Left hindlimb (tissue), 1 donor: Measurements from ENCODE around the gene CCDC12.
A peak's percentile ranks its signal among the peaks of the same experiment; 100 is the strongest.

Experiments used
- DNase-seq: peaks from one replicate; pipeline ENCODE4 v3.0.0-alpha.2; 2018

CCDC12 gene

DNA sequence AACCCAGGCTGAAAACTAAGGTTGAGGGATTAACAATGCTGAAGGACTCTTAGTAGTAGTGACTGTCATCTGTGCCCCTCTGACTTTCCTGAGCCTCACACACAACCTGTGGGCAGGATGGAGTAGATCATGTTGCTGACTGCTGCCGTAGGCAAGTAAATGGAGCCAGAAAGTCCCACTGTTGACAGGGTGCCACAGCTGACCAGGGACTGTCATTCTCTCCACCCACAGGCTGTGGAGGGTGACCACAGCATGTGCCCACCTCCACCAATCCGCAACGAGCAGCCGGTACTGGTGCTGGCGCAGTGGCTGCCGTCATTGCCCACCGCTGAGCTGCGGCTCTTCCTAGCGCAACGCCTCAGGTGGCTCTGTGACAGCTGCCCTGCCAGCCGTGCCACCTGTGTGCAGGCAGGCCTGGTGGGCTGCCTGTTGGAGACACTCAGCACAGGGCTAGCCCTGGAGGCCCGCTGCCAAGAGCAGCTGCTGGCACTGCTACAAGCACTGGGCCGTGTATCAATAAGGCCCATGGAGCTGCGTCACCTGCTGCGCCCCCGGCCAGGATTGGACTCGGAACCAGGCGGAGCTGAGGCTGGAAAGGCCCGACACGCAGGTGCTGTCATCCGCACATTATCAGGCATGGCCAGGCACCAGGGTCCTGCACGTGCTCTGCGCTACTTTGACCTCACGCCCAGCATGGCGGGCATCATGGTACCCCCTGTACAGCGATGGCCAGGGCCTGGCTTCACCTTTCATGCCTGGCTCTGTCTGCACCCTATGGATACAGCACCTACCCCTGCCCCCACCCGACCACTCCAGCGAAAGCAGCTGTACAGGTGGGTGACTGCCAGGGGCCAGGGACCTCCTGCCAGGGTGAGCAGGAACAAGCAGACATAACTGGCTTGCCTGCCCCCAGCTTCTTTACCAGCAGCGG is 18.5 kb upstream of the CCDC12 start:
- no peak for DNase-seq

DNA sequence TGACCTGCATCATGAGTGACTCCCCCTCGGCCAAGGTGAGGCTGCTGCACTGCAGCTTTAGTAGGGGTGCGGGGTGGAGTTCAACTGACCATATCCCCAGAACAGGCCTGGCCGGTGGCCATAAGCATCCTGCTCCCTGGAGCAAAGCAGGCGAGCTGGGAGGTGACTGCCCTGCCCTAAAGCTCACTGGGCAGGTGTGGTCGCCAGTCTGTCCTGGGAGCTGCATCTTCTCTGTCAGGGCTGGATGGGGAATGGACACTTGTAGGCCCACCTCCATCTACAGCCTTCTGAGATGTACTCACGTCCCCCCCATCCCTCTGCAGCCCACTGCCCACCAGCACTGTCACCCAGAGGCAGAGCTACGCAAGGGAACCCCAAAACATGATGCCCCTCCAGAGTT is 17.4 kb upstream of the CCDC12 start:
- no peak for DNase-seq

DNA sequence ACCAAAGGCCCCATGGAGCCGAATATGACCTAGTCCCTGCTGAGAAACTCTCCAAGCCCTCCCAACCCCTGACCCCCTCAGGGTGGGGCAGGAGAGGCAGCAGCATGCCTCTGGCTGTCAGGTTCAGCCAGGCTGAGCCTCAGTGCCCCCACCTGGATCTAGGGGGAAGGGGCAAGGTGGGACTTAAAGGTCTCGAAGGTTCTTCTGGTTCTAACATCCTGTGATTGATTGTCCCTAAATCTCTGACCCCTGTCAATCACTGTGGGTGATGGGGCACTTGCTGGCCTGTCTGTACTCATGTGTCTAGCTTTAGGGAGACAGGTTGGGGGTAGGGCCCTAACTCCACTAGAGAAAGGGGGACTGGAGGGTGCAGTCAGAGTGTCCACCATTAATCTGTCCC is 16.7 kb upstream of the CCDC12 start:
- no peak for DNase-seq

DNA sequence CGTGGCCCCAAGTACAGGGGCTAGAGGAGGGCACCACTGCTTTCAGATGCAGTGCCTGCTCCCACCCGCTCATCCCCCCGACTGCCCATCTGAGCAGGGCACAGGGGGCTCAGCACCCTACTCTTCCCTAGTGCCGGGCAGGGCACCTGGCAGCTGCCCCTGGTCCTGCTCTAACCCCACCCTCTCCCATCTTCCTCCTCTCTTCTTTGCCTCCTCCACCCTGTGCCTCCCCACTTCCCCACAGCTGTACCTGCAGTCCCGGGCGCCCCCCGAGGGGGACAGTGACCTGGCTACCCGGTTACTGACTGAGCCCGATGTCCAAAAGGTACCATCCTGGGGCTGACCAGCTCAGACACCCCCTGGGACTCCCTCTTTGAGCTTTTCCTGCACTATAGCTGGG is 15.7 kb upstream of the CCDC12 start:
- no peak for DNase-seq

DNA sequence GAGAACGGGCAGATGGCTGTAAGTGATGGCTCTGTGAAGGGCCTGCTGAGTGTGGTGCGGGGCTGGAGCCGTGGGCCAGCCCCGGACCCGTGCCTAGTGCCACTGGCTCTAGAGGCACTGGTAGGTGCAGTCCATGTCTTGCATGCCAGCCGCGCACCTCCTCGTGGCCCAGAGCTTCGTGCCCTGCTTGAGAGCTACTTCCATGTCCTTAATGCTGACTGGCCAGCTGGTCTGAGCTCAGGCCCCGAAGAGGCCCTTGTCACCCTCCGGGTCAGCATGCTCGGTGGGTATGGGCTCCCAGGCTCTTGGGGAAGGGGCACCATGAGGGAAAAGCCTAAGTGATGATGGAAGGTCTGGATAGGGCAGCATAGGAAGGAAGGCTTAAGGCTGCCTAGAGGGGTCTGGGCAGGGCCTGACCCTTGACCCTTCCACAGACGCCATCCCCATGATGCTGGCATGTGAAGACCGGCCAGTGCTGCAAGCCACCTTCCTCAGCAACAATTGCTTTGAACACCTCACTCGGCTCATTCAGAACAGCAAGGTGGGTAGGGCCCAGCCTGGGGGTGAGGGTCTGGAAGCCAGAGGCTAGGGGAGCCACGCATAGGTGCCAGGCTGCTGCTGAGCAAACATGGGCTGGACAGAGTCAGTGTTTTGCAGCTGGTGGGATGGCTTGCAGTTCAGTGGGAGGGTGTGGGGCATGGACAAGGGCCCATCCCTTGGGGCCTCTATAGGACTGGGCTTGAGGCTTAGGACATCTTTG is 15.0 kb upstream of the CCDC12 start:
- no peak for DNase-seq

DNA sequence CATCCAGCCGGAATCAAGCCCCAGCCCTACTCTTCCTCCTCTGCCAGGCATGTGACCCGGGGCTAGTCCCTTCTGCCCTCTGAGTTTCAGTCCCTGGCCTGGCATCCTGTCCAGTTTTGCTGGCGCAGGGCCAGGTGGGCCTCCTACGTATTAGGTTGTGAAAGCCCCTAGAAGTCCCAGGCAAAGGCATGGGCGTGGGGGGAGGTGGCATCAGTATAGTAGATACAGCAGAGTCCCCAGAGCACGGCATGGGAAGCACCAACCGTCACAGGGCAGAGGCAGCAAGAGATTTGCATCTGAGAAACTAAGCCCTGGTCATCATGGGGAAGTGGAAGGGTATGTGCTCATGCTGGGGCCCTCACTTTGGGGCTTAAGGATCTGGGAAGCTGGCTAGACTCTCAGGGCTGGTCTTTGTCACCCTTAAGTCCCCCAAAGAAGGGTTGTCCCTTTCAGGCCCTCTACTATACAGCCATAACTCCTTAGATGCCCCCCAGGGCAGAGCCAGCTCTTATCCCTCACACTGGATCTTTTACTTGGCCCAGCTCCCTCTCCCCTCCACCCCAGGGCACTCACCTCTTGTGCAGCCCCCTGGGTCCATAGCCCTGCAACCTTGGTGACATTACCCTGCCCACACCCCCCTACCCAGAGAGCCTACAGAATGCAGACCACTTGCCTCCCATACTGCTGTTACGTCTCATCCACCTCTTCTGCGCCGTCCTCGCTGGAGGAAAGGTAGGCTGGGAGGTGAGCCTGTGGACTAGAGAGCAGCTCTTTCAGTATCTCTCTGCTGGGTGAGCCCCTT is 14.2 kb upstream of the CCDC12 start:
- DNase-seq = no peak

DNA sequence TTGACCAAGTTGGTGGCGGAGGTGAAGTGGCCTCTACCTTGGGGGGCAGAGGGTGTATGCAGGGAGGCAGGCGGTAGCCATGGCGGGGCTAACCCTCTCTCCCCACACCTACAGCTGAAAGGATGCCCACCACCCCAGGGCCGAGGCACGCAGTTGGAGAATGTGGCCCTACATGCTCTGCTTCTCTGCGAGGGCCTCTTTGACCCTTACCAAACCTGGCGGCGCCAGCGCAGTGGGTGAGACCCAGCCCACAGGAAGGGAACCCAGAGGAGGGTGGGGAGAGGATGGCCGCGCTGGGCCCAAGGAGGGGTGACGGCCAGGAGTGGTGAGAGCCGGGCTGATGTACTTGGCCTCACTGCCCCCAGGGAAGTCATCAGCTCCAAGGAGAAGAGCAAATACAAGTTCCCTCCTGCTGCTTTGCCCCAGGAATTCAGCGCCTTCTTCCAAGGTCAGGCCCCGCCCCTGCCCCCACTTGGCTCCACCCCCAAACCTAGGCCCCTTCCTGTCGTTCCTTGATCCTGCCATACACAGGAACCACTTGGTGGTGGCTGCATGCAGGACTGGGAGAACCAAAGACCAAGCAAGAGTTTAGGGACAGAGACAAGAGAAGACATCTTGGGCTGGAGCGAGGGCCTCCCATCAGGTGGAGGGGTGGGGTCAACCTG is 12.7 kb upstream of the CCDC12 start:
- no peak for DNase-seq

DNA sequence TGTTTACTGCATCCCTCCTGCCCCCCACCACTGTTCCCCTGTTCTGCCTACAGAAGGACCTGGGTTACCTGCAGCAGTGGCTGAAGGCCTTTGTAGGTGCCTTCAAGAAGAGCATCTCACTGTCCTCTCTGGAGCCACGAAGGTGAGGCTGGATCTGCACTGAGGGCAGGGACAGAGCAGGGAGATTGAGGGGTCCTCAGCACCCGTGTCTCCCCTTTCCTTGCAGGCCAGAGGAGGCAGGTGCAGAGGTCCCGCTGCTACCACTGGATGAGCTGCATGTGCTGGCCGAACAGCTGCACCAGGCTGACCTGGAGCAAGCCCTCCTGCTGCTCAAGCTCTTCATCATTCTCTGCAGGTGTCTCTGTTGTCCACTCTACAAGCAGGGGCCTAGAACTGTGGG is 12.1 kb upstream of the CCDC12 start:
- DNase-seq = no peak

DNA sequence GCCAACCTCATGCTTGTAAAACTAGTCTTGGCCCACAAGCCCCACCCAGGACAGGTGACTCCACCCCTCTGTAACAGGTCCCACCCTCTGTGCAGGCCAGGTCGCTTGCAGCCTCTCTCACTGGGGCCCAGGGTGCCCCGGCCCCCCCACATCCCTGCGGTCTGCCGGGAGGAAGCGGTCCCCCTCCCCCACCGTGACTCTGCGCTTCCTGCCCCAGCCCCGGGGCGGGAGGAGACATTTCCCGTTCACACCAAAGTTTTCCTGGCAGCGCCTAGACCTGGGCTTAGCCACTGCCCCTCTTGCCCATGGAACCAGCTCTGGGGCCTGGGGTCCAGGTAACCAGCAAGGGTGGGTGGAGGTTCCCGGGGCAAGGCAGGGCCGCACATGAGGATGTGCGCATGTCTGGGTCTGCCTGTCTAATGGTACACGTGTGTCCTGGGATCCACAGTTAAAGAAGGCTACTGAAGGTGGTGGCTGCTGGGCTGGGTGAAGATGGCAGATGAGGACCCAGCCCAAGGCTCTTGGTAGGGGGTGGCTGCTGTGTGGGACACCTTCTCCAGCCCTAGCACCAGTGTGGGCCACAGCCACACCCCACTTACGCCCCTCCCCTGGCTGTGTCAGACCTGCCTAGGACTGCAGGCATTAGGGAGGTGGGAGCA is 11.3 kb upstream of the CCDC12 start:
- no peak for DNase-seq

DNA sequence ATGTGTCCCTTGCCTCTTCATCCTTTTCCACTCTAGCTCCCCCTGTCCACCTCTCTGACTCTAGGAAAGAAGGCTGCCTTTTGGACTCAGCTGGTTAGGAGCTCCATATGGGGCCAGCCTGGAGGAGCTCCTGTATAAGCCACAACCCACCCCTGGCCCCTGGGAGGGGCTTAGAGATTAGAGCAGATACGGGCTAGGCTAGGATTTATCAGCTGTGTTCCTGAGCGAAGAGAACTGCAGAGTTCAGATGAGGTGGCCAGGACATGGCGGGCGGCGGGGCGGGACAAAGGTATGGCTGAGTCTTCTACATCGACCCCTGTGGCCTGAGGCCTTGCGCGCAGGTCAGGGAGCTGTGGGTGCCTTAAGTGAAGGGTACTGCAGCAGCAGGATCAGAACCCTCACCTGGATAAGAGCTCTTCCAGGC is 10.8 kb upstream of the CCDC12 start:
- DNase-seq = no peak

DNA sequence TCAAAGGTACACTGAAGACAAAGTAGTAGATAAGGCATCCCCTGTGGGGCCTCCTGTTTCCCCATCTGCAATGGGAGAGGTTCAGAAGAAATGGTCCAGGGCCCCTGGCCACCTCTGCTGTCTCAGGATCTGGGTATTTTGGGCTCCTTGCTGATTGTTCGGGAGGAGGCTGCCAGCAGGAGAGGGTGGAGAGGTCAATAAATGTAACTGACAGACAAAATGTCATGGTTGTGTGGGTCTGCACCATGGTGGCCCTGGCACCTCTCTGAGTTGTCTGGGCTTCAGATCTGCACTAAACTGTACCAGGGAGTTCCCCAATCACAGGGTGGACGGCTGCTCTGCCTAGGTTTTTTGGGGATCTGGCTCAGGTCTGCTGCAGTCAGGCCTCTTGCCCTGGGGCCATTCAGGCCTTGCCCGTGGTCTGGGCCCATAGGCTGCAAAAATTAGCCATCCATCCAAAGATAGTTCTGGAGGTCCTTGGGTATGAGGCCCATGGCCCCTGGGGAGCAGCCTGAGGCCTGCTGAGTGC is 10.3 kb upstream of the CCDC12 start:
- no peak for DNase-seq

DNA sequence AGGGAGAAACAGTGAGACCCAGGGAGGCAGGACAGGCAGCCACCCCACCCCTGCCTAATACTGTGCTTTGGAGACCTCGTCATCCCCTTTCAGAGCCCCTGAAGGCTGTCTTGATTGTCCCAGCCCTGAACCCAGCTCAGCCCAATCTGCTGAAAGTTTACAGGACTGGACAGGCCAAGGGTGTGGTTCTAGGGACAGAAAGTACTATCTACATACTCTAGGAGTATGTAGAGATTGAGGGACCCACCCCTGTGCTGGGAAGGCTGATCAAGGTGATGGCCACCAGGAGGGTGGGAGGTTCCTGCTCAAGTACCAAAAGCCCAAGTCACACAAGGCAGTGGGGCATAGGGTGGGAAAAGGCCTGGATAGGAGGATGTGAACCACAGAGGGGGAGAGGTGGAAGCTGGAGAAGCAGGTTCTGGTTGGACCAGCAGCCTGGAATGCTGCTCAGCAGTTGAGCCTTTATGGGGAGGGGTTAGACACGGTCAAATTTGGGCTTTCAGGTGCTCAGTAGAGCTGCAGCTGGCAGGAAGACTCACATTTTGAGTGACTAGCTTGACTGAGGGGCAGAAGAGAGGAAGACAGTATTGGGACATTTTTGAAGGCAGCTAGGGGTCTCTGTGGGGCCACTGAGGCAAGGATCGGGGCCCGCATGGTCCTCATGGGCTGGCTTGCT is 9.6 kb upstream of the CCDC12 start:
- no peak for DNase-seq

DNA sequence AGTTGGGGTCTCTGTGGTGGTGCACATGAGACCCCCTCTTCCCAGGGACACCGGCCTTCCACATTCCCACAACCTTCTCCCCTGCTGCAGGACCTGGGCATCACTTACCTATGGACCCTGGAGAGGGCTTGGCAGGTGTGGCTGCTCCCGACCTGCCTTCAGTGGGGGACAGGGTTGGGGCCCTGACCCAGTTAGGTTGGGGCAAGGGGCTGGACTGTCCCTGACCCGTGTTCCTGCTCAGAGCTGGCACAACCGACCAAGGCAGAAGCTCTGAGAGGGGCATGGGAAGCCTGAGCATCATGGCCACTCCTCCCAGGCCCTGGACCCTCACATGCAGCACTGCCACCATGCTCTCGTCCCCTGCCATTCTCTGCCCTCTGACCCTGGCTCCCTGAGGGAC is 9.0 kb upstream of the CCDC12 start:
- no peak for DNase-seq

DNA sequence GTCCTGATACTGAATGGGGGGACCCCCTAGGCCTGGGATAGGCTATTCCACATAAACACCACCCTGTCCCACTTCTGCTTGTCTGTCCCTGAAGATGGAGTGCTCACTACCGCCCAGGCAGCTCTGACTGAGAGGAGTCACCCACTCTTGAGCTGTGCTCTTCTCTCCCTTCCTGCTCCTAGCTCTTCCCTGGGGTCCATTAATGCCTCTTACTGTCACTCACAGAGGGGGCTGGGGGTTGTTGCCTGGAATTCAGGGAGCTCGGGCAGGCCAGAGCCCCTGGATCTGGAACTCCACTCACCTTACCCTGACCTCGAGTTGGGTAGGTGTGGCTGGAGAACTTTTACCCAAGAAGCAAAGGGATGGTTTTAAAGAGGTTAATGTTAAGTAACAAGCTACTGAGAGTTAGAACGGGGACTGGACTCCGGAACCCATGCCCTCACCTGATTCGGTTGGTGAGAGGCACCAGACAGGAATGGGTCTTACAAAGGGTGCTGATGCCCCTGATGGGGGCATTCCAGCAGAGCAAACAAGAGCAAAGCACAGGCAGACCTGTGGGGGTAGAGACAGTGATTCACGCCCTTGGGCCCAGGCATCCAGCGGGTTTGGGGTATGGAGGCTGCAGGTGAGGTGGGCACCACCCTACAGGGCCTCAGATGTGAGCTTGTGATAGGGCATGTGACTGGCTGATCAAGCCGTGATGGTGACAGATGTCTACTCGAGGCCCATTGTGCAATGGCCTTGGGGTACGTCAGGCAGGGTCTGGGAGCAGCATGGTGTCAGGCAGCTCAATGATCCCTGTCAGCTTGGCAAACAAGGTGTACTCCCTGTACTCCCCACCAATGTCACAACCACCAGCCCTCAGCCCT is 8.3 kb upstream of the CCDC12 start:
- DNase-seq = no peak

DNA sequence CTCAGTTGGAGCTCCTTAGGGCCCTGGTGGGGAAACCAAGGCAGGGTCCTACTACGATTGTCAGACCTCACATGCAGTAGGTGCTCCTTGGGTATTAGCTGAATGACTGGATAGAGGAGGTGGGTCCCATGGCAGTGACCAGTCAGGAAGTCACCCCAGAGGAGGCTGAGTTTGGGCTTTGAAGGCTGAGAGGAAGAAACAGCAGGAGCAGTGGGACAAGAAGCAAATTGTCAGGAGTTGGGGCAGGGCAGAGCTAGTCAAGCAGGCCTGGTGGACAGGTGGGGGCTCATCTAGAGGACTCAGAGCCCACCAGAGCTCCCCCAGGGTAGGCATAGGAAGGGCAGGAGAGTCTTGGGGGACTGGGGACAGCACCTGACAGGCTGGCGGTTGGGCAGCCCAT is 6.0 kb upstream of the CCDC12 start:
- no peak for DNase-seq

DNA sequence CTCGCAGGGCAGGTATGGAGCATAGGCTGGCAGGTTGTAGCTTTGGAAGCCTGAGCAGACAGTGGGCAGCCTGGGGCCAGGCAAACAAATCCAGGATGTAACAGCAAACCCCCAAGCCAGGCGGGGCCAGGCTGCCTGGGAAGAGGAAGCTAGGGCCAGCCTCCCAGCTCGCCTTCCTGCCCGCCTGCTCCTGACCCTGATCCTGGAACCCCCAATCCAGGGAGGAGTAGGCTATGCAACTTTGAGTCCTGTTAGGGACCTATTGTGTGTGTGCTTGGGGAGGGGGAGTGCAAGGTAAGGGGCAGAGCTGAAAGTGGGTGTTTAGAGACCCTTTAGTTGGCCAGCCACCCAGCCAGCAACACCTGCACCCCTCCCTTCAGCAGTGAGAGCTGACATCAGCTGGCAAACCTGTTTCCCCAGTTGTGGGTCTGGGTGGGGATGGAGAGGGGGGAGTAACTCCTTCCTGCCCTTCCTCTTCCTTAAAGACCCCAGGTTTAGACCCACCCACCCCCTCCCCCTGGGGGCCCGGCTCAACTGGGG is 5.5 kb upstream of the CCDC12 start:
- peak; percentile 36 for DNase-seq

DNA sequence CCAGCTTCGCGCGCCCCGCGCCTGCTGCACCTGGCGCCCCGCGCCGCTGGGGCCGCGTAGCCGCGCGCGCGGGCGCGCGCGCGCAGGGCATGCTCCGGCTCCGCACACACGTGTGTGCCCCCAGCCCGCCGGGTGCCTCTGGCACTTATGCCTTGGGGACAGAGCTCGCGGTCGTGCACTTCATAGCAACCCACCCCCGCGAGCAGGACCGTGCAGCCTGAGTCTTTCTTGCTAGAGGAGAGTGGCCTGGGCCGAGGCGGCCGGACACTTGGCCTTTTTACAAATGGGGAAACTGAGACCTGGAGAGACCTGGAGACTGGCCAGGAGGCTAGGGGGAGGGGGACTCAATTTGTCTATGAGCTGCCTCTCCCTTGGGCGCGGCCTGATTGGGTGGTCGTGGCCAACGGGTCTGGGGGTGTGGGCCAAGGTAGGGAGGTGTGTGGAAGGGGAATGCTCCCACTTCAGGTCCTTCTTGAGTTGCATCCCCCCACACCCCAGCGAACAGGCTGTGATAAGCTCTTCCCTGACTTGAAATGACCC is 3.5 kb upstream of the CCDC12 start:
- DNase-seq = peak; percentile 40

DNA sequence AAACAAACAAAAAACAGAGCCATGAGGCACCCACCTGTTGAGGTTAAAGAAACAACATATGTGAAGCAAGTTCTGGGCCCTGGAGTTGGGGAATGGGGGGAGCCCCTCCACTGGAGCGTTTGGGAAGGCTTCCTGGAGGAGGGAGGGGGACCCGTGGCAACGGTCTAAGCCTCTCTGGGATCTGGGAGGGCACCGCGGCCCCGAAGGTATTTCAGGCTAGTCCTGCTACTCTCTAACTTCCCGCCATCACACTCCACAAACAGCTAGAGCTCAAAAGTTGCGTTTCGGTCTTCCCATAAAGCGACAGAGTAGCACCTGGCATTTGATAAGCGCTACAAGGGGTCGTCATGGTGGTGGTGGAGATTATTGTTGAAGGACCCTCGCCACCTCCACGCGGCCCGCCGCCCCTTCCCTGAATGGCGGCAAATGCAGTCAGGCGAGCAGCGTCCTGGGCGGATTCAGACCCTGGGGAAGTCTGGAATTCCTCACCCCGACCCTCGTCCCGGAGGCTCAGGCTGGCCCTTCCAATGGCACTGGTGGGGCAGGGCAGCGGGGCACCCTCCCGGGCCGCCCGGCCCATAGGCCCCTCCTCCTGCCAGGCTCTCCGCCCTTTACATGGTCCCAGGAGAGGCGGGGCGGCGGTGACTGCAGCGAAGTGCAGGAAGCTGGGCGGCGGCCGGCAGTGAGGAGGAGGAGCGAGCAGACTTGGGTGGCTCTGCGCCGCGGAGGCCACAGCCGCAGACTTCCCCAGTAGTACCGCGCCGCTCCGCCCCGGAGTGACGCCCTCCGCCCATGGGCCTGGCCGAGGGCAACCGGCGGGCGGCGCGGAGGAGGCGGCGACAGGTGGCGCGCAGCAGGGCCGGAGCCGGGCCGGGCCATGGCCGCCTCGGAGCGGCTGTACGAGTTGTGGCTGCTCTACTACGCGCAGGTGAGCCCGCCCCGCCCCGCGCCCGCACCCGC is 2.7 kb upstream of the CCDC12 start, which contains the start of gene NBEAL2:
Gene NBEAL2, plus strand, starts transcription at position 682 of the 960 bp plus-strand sequence. Its CDS starts 196 bp downstream, at position 878.
- peak; percentile 92 for DNase-seq
